ENCODE measurements around the gene INVS.
"Not testable (repeated sequence)": the region's sequence is repeated elsewhere in the genome, so short reads cannot be mapped to it uniquely, and the experiment has no call there.

The INVS gene

GRCh38 chr9:100125910-100126309 is 26.9 kb downstream of the INVS start:
- DNase-seq: no peak

- DNase-seq: no peak
Measured at GRCh38 chr9:100126423-100126822, 27.4 kb downstream of the INVS start.

- DNase-seq: no peak
Measured at GRCh38 chr9:100129772-100130171, 30.7 kb downstream of the INVS start.

- DNase-seq: no peak
Measured at GRCh38 chr9:100131216-100131615, 32.2 kb downstream of the INVS start.

GRCh38 chr9:100131875-100132430 is 32.9 kb downstream of the INVS start:
- DNase-seq: no peak

- DNase-seq: no peak
Measured at GRCh38 chr9:100134731-100135130, 35.7 kb downstream of the INVS start.

GRCh38 chr9:100136799-100137198 is 37.8 kb downstream of the INVS start:
- DNase-seq: not testable (repeated sequence)

- DNase-seq: not testable (repeated sequence)
Measured at GRCh38 chr9:100140303-100140702, 41.3 kb downstream of the INVS start.

- not testable (repeated sequence) for DNase-seq
Measured at GRCh38 chr9:100141862-100142261, 42.8 kb downstream of the INVS start.

- DNase-seq: not testable (repeated sequence)
Measured at GRCh38 chr9:100145167-100145934, 46.3 kb downstream of the INVS start.

GRCh38 chr9:100145976-100146375 is 46.9 kb downstream of the INVS start:
- DNase-seq: not testable (repeated sequence)

GRCh38 chr9:100150214-100150613 is 51.2 kb downstream of the INVS start:
- no peak for DNase-seq

- no peak for DNase-seq
Measured at GRCh38 chr9:100160021-100160420, 61.0 kb downstream of the INVS start.

GRCh38 chr9:100167176-100167575 is 68.1 kb downstream of the INVS start:
- no peak for DNase-seq

GRCh38 chr9:100167915-100168654 is 69.0 kb downstream of the INVS start:
- no peak for DNase-seq

- DNase-seq: no peak
Measured at GRCh38 chr9:100170085-100170484, 71.0 kb downstream of the INVS start.

- DNase-seq: no peak
Measured at GRCh38 chr9:100170556-100170955, 71.5 kb downstream of the INVS start.

GRCh38 chr9:100186356-100186755 is 87.3 kb downstream of the INVS start:
- no peak for DNase-seq

GRCh38 chr9:100190339-100190738 is 91.3 kb downstream of the INVS start:
- no peak for DNase-seq

- DNase-seq: no peak
Measured at GRCh38 chr9:100191264-100191663, 92.2 kb downstream of the INVS start.

- no peak for DNase-seq
Measured at GRCh38 chr9:100193078-100193477, 94.0 kb downstream of the INVS start.

- no peak for DNase-seq
Measured at GRCh38 chr9:100196215-100196614, 97.2 kb downstream of the INVS start.

GRCh38 chr9:100196828-100197227 is 97.8 kb downstream of the INVS start:
- no peak for DNase-seq

- no peak for DNase-seq
Measured at GRCh38 chr9:100197553-100197952, 98.5 kb downstream of the INVS start.
